ENCODE data around the gene BRD8. TPM values are rescaled to one million over a fixed set of nuclear protein-coding genes. Genes with fewer than 3 reads are reported as not detected.

The BRD8 gene
- total and polyA plus RNA-seq, 2 donors (not counting 3 experiments of a cell fraction or from before 2014, with no cell fraction given), result 38.2 to 73.7 TPM

DNA sequence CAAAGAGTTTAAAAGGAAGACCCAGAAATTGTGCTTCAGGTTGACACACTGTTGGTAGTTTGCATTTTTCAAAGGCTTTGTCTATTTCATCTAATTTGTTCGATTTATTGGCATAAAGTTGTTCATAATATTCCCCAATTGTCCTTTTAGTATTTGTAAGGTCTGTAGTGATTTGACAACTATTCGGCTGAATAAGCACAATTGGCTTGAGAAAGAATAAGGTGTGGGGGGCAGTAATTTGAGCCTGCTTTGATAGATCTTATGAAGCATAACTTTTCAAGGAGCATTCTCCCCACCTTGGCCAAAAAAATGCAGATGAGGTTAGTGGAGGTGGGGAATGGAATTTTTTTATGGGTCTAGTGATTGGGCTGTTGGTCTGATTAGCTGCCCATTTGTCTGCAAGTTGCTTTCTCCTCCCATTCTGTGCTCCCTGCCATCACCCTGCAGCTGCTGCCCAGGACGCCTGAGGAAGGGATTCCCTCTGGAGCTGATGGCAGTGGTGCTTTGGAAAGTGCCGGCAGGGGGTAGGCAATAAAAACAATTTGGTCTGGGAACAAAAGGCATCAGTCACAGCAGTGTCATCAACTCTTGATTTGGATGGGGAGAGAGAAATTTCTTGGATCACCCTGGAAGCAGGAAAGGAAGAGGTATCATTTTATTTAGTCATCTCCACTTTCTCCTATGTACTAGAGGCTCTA, 68.0 kb downstream of the BRD8 start:
- H4K20me1 ChIP-seq (replicated peaks; ENCODE audit: control insufficient read depth, extremely low read depth, insufficient read depth, low read length), result no peaks in the 10 kb centered on the region
- no peaks in the 10 kb centered on the region for H3K36me3 ChIP-seq (ENCODE audit: control insufficient read depth in 2 of 2, extremely low read depth in 1 of 2, insufficient read depth in 2 of 2, low read length in 2 of 2)
- H2AFZ ChIP-seq (ENCODE audit: low read depth, low read length), result no peak overlapping the region
- H3K4me1 ChIP-seq (ENCODE audit: control insufficient read depth, extremely low read depth, insufficient read depth, low read length), result no peaks in the 10 kb centered on the region
- no peak overlapping the region for H3K4me2 ChIP-seq (ENCODE audit: insufficient read depth, low read length)
- DNase-seq (ENCODE audit: low read depth, low spot score), result no peak
- no peaks in the 10 kb centered on the region for H3K79me2 ChIP-seq (ENCODE audit: control insufficient read depth, insufficient read depth, low read length)
- H3K27ac ChIP-seq (ENCODE audit: insufficient read depth, low read depth, low read length), result no peak overlapping the region
- FAIRE-seq, result no peak
- ChIA-PET CTCF (interaction anchor here (0.9 to 2.0 kb wide), 4 partner anchors 10 to 332 kb away, joined by 3 to 4 read pairs (median 4); no protein-coding TSS in a partner anchor), POLR2A (no interaction called here)
- no peaks in the 10 kb centered on the region for H3K9me1 ChIP-seq (replicated peaks; ENCODE audit: control insufficient read depth, extremely low read depth, insufficient read depth, low read length)
- intact Hi-C loops (cut with micrococcal nuclease), result no loop called here
- no peak for TF ChIP-seq POLR2A (IDR thresholded peaks at IDR 0.05; ENCODE audit: low read depth, low read length)
- H3K9ac ChIP-seq (replicated peaks; ENCODE audit: extremely low read depth, insufficient read depth, low read length), result no peak overlapping the region
- H3K27me3 ChIP-seq (ENCODE audit: control insufficient read depth in 2 of 2, insufficient read depth in 2 of 2, low read length in 2 of 2), result peaks cover 13 to 14% of the 10 kb centered on the region in 2 experiments
- H3K4me3 ChIP-seq (replicated peaks in 1 of 3; ENCODE audit: insufficient read depth in 1 of 3, low read depth in 1 of 3, low read length in 3 of 3), result no peak overlapping the region
- dilution Hi-C loops (cut with MboI; ENCODE audit: extremely low pct_ligation_motif_present, low sequenced_read_pairs), result no loop called here
- no peaks in the 10 kb centered on the region for H3K9me3 ChIP-seq (replicated peaks; ENCODE audit: control insufficient read depth, insufficient read depth, low read length)
- BruUV-seq (replicated peaks), result no TSS peak

DNA sequence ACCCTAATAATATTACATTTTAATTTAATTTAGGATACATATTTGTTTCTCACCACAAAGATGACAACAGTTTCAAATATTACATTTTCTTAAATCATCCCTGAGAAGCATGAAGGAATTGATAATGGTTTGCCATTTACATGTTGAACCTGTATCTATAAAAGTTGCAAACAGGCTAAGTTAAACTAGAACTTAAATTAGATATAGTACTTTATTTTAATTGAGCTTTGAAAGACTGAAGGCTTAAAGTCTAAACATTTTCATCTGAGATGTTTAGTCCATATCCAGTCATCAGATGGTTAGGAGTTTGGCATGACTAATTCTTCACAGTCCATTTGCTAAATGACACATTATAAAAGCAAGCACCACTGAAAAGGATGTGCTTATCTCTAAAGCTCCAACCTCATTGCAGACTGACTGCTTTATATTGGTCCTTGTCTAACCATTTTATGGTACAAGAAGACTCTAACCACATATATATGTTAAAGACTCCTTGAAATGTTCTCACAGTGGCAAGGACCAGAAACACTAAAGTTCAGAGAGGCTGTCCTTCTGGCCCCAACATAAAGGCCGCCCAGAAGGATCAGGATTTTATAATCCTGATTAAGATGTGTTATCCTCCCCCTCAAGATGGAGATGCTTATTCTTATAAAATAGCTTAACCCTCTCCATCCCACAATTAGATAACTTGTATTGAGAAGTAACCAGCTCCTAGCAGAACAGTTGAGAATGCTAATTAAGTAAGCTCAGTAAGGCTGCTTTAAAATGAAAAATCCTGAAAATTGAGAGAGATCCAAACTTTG, 68.8 kb downstream of the BRD8 start:
- Histone ChIP-seq H3K79me2 (ENCODE audit: control insufficient read depth, insufficient read depth, low read length) (no peaks in the 10 kb centered on the region), H3K27ac (ENCODE audit: insufficient read depth, low read depth, low read length) (no peak overlapping the region), H3K9ac (replicated peaks; ENCODE audit: extremely low read depth, insufficient read depth, low read length) (no peak overlapping the region), H3K4me1 (ENCODE audit: control insufficient read depth, extremely low read depth, insufficient read depth, low read length) (no peaks in the 10 kb centered on the region), H3K27me3 (ENCODE audit: control insufficient read depth in 2 of 2, insufficient read depth in 2 of 2, low read length in 2 of 2) (peaks cover 13 to 14% of the 10 kb centered on the region in 2 experiments), H3K9me1 (replicated peaks; ENCODE audit: control insufficient read depth, extremely low read depth, insufficient read depth, low read length) (no peaks in the 10 kb centered on the region), H3K4me2 (ENCODE audit: insufficient read depth, low read length) (no peak overlapping the region), H3K4me3 (replicated peaks in 1 of 3; ENCODE audit: insufficient read depth in 1 of 3, low read depth in 1 of 3, low read length in 3 of 3) (no peak overlapping the region), H3K9me3 (replicated peaks; ENCODE audit: control insufficient read depth, insufficient read depth, low read length) (no peaks in the 10 kb centered on the region), H3K36me3 (ENCODE audit: control insufficient read depth in 2 of 2, extremely low read depth in 1 of 2, insufficient read depth in 2 of 2, low read length in 2 of 2) (no peaks in the 10 kb centered on the region), H4K20me1 (replicated peaks; ENCODE audit: control insufficient read depth, extremely low read depth, insufficient read depth, low read length) (no peaks in the 10 kb centered on the region), H2AFZ (ENCODE audit: low read depth, low read length) (no peak overlapping the region)
- intact Hi-C loops (cut with micrococcal nuclease), result no loop called here
- BruUV-seq (replicated peaks), result no TSS peak
- DNase-seq (ENCODE audit: low read depth, low spot score), result no peak
- ChIA-PET POLR2A (no interaction called here), CTCF (interaction anchor here (1.1 to 2.0 kb wide), 5 partner anchors 8 to 480 kb away, joined by 3 to 7 read pairs (median 4); no protein-coding TSS in a partner anchor)
- no peak for TF ChIP-seq JUN (IDR thresholded peaks at IDR 0.05; ENCODE audit: borderline replicate concordance, insufficient read depth, insufficient read length, low read depth)
- no peak for TF ChIP-seq MYC (IDR thresholded peaks at IDR 0.05; ENCODE audit: low read depth, low read length)
- TF ChIP-seq MAX (IDR thresholded peaks at IDR 0.05; ENCODE audit: insufficient read depth, insufficient read length), result no peak
- TF ChIP-seq EZH2 (IDR thresholded peaks at IDR 0.05; ENCODE audit: borderline replicate concordance, low read depth, low read length, severe bottlenecking), result no peak
- no peak for TF ChIP-seq FOS (IDR thresholded peaks at IDR 0.05; ENCODE audit: borderline replicate concordance, insufficient read depth, low read length)
- TF ChIP-seq POLR2A (IDR thresholded peaks at IDR 0.05; ENCODE audit: low read depth, low read length), result no peak
- TF ChIP-seq POLR2AphosphoS5 (IDR thresholded peaks at IDR 0.05; ENCODE audit: insufficient read depth, low read depth, low read length), result no peak
- no peak for TF ChIP-seq CTCF (IDR thresholded peaks at IDR 0.05; ENCODE audit: extremely low read depth in 1 of 2, insufficient read depth in 1 of 2, low read depth in 1 of 2, low read length in 2 of 2)
- no peak for TF ChIP-seq GATA2 (IDR thresholded peaks at IDR 0.05; ENCODE audit: insufficient read depth, insufficient read length, low read depth, low read length)
- dilution Hi-C loops (cut with MboI; ENCODE audit: extremely low pct_ligation_motif_present, low sequenced_read_pairs), result no loop called here
- no peak for FAIRE-seq

Measured in endothelial cell of umbilical vein (primary cell).